KMS-11 (cell line): ENCODE data around the gene PCDH18.
A peak's percentile ranks its signal among the peaks of the same experiment; 100 is the strongest.

Experiments used
- H2AFZ ChIP-seq: fragments of 200-600 bp; sonication (generic); 2 replicates; pipeline ENCODE4 v1.6.1; 2016; ENCODE audit warnings: antibody characterized with exemption, mixed run types, low read depth
- H3K27ac ChIP-seq: fragments of 200-600 bp; sonication (generic); 2 replicates; pipeline ENCODE4 v1.6.1; 2016; ENCODE audit warnings: mild to moderate bottlenecking, mixed run types
- H3K27me3 ChIP-seq: fragments of 200-600 bp; sonication (generic); 2 replicates; pipeline ENCODE4 v1.6.1; 2017; ENCODE audit warnings: mild to moderate bottlenecking, low read depth, mixed run types, moderate library complexity; ENCODE audit not compliant: insufficient read depth
- H3K36me3 ChIP-seq: fragments of 200-600 bp; sonication (generic); 2 replicates; pipeline ENCODE4 v1.6.1; 2017; ENCODE audit warnings: mild to moderate bottlenecking, mixed run types; ENCODE audit not compliant: insufficient read depth
- H3K4me1 ChIP-seq: fragments of 200-600 bp; sonication (generic); 2 replicates; pipeline ENCODE4 v1.6.1; 2016; ENCODE audit warnings: mild to moderate bottlenecking, low read depth, mixed run types; ENCODE audit not compliant: poor library complexity, severe bottlenecking
- H3K4me2 ChIP-seq: fragments of 200-600 bp; sonication (generic); 2 replicates; pipeline ENCODE4 v1.7.0; 2016; ENCODE audit warnings: mild to moderate bottlenecking, mixed run types
- H3K4me3 ChIP-seq: fragments of 200-600 bp; sonication (generic); IDR thresholded peaks from 2 replicates; pipeline ENCODE4 v1.6.1; 2017; ENCODE audit warnings: low read depth, low read length, mixed read lengths; ENCODE audit not compliant: insufficient read depth
- H3K79me2 ChIP-seq: fragments of 200-600 bp; sonication (generic); 2 replicates; pipeline ENCODE4 v1.6.1; 2016; ENCODE audit warnings: low read depth, mixed run types; ENCODE audit not compliant: insufficient read depth
- H3K9ac ChIP-seq: fragments of 200-600 bp; sonication (generic); 2 replicates; pipeline ENCODE4 v1.6.1; 2016; ENCODE audit warnings: mild to moderate bottlenecking, mixed run types
- H4K20me1 ChIP-seq: fragments of 200-600 bp; sonication (generic); 2 replicates; pipeline ENCODE4 v1.6.1; 2016; ENCODE audit warnings: mild to moderate bottlenecking, mixed run types; ENCODE audit not compliant: insufficient read depth
- TF ChIP-seq, protein P1 (sequence below): fragments of 200-600 bp; sonication (generic); conservative IDR thresholded peaks from 2 replicates; pipeline ENCODE4 v1.6.1; 2017; ENCODE audit warnings: low read depth, mild to moderate bottlenecking, antibody characterized with exemption, low read length, moderate library complexity, mixed read lengths

PCDH18 gene, protein sequence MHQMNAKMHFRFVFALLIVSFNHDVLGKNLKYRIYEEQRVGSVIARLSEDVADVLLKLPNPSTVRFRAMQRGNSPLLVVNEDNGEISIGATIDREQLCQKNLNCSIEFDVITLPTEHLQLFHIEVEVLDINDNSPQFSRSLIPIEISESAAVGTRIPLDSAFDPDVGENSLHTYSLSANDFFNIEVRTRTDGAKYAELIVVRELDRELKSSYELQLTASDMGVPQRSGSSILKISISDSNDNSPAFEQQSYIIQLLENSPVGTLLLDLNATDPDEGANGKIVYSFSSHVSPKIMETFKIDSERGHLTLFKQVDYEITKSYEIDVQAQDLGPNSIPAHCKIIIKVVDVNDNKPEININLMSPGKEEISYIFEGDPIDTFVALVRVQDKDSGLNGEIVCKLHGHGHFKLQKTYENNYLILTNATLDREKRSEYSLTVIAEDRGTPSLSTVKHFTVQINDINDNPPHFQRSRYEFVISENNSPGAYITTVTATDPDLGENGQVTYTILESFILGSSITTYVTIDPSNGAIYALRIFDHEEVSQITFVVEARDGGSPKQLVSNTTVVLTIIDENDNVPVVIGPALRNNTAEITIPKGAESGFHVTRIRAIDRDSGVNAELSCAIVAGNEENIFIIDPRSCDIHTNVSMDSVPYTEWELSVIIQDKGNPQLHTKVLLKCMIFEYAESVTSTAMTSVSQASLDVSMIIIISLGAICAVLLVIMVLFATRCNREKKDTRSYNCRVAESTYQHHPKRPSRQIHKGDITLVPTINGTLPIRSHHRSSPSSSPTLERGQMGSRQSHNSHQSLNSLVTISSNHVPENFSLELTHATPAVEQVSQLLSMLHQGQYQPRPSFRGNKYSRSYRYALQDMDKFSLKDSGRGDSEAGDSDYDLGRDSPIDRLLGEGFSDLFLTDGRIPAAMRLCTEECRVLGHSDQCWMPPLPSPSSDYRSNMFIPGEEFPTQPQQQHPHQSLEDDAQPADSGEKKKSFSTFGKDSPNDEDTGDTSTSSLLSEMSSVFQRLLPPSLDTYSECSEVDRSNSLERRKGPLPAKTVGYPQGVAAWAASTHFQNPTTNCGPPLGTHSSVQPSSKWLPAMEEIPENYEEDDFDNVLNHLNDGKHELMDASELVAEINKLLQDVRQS

GRCh38 chr4:137531986-137532868 lies at the start of gene PCDH18:
TSS of gene PCDH18 (minus strand) at chr4:137532494. CDS start at chr4:137532088, 406 bp downstream.
- Histone ChIP-seq H3K4me3 (no peak within 1 kb of the TSS), H3K79me2 (no peaks in the 10 kb centered on the region), H3K4me1 (peaks cover 13% of the 10 kb centered on the region), H3K27ac (peak within 1 kb of the TSS; percentile 73), H2AFZ (peak within 1 kb of the TSS; percentile 99), H3K9ac (peak within 1 kb of the TSS; percentile 62), H3K36me3 (no peaks in the 10 kb centered on the region), H3K4me2 (peak within 1 kb of the TSS; percentile 98), H4K20me1 (no peaks in the 10 kb centered on the region), H3K27me3 (no peaks in the 10 kb centered on the region)
- TF ChIP-seq, protein P1, sequence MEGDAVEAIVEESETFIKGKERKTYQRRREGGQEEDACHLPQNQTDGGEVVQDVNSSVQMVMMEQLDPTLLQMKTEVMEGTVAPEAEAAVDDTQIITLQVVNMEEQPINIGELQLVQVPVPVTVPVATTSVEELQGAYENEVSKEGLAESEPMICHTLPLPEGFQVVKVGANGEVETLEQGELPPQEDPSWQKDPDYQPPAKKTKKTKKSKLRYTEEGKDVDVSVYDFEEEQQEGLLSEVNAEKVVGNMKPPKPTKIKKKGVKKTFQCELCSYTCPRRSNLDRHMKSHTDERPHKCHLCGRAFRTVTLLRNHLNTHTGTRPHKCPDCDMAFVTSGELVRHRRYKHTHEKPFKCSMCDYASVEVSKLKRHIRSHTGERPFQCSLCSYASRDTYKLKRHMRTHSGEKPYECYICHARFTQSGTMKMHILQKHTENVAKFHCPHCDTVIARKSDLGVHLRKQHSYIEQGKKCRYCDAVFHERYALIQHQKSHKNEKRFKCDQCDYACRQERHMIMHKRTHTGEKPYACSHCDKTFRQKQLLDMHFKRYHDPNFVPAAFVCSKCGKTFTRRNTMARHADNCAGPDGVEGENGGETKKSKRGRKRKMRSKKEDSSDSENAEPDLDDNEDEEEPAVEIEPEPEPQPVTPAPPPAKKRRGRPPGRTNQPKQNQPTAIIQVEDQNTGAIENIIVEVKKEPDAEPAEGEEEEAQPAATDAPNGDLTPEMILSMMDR = no peak

- H3K79me2 ChIP-seq = no peaks in the 10 kb centered on the region
- H3K4me3 ChIP-seq = no peak overlapping the region
- no peak overlapping the region for H3K4me2 ChIP-seq
- no peaks in the 10 kb centered on the region for H3K36me3 ChIP-seq
- H3K4me1 ChIP-seq = peaks cover 18% of the 10 kb centered on the region
- no peaks in the 10 kb centered on the region for H3K27me3 ChIP-seq
- H3K9ac ChIP-seq = no peak overlapping the region
- H2AFZ ChIP-seq = no peak overlapping the region
- TF ChIP-seq, protein P1 = no peak
- H3K27ac ChIP-seq = no peak overlapping the region
- H4K20me1 ChIP-seq = no peaks in the 10 kb centered on the region
Observed at GRCh38 chr4:137576446-137576845, 44.2 kb upstream of the PCDH18 start.

DNA sequence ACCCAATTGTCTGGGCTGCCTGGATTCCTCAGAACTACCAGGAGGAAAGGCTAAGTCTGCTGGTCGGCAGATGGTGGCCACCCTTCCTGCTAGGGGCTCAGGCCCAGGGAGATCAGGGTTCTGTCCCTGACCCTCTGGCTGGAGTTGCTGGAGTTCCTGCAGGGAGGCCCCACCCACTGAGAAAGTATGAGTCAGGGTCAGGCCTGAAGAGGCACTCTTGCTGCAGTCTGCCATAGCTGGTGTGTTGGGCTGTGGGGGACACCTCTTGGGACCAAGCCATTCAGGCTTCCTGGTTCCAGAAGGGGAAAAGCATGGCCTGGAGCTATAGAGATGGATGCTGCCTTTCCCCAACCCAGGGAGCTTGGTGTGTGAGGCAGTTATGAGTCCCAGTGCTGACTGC lies 40.4 kb upstream of the PCDH18 start:
- H3K4me3 ChIP-seq = no peak overlapping the region
- H3K9ac ChIP-seq = no peak overlapping the region
- TF ChIP-seq, protein P1 = no peak
- H3K4me2 ChIP-seq = peak overlapping the region; percentile 25; the same call in 1 of the 2 replicates
- no peaks in the 10 kb centered on the region for H3K79me2 ChIP-seq
- H3K27me3 ChIP-seq = no peaks in the 10 kb centered on the region
- H3K4me1 ChIP-seq = peaks cover 18% of the 10 kb centered on the region
- H4K20me1 ChIP-seq = no peaks in the 10 kb centered on the region
- no peaks in the 10 kb centered on the region for H3K36me3 ChIP-seq
- no peak overlapping the region for H3K27ac ChIP-seq
- no peak overlapping the region for H2AFZ ChIP-seq
